ENCODE measurements around the gene RNF6. TPM values are rescaled to one million over a fixed set of nuclear protein-coding genes. Genes with fewer than 3 reads are reported as not detected.

RNF6 gene
- total RNA-seq, 2 experiments from 2014 or later: 25.6 to 30.0 TPM

GRCh38 chr13:26186995-26187394 is 35.1 kb downstream of the RNF6 start:
- CTCF ChIA-PET (ENCODE audit: unreplicated experiment): no interaction called here
- no peaks in the 10 kb centered on the region for H3K9me2 ChIP-seq (ENCODE audit: insufficient read depth, low read length)
- no TSS peak for BruUV-seq (replicated peaks)
- intact Hi-C loops (cut with micrococcal nuclease; ENCODE audit: unreplicated experiment): loop anchor here (2.0 to 10.0 kb wide), 3 partner anchors 68 to 598 kb away; partner anchors contain the start of gene CDK8
- no peaks in the 10 kb centered on the region for H3K79me2 ChIP-seq (ENCODE audit: insufficient read depth, low read depth, low read length)
- no peak for DNase-seq (ENCODE audit: low spot score)
- POLR2A ChIA-PET: interaction anchor here (0.7 kb wide), 1 partner anchor 29 kb away, joined by 3 read pairs; no protein-coding TSS in a partner anchor
- peaks cover 22% of the 10 kb centered on the region for H3K4me1 ChIP-seq (ENCODE audit: insufficient read depth, low read length, poor library complexity, severe bottlenecking)
- H3K9me3 ChIP-seq (ENCODE audit: low read length): no peaks in the 10 kb centered on the region; the same call in 1 of the 2 replicates
- no peaks in the 10 kb centered on the region for H4K20me1 ChIP-seq (ENCODE audit: insufficient read depth, low read length)
- no peak for TF ChIP-seq CTCF (conservative IDR thresholded peaks at IDR 0.05; ENCODE audit: low read length)
- no peak for TF ChIP-seq EZH2phosphoT487 (IDR thresholded peaks at IDR 0.05; ENCODE audit: borderline replicate concordance, low read depth, low read length)
- H3K4me3 ChIP-seq (ENCODE audit: low read depth, low read length, poor library complexity, severe bottlenecking): peak overlapping the region; percentile 46
- H2AFZ ChIP-seq (ENCODE audit: low read length): no peak overlapping the region
- H3K4me2 ChIP-seq (ENCODE audit: low read length): 0 out of 2 replicates have a peak overlapping the region, but pooled peaks have one; percentile 7
- H3K36me3 ChIP-seq (ENCODE audit: insufficient read depth, low read length): no peaks in the 10 kb centered on the region
- H3K27ac ChIP-seq (ENCODE audit: low read depth, low read length, poor library complexity, severe bottlenecking): no peak overlapping the region

GRCh38 chr13:26186118-26186870 is 35.8 kb downstream of the RNF6 start:
- H3K79me2 ChIP-seq (ENCODE audit: insufficient read depth, low read depth, low read length): no peaks in the 10 kb centered on the region
- peak overlapping the region; percentile 86 for H2AFZ ChIP-seq (ENCODE audit: low read length)
- peak; percentile 90 for DNase-seq (ENCODE audit: low spot score)
- no peak for TF ChIP-seq EZH2phosphoT487 (IDR thresholded peaks at IDR 0.05; ENCODE audit: borderline replicate concordance, low read depth, low read length)
- TF ChIP-seq CTCF (conservative IDR thresholded peaks at IDR 0.05; ENCODE audit: low read length): peak; percentile 48
- H3K9me2 ChIP-seq (ENCODE audit: insufficient read depth, low read length): no peaks in the 10 kb centered on the region
- H4K20me1 ChIP-seq (ENCODE audit: insufficient read depth, low read length): no peaks in the 10 kb centered on the region
- BruUV-seq (replicated peaks): TSS peak; percentile 65
- CTCF ChIA-PET (ENCODE audit: unreplicated experiment): interaction anchor here (2.3 kb wide), 1 partner anchor 310 kb away, joined by 20 read pairs; no protein-coding TSS in a partner anchor
- H3K4me2 ChIP-seq (ENCODE audit: low read length): peak overlapping the region; percentile 56
- peaks cover 22% of the 10 kb centered on the region for H3K4me1 ChIP-seq (ENCODE audit: insufficient read depth, low read length, poor library complexity, severe bottlenecking)
- no peaks in the 10 kb centered on the region for H3K36me3 ChIP-seq (ENCODE audit: insufficient read depth, low read length)
- POLR2A ChIA-PET: interaction anchor here (0.8 kb wide), 1 partner anchor 35 kb away, joined by 3 read pairs; no protein-coding TSS in a partner anchor
- H3K9me3 ChIP-seq (ENCODE audit: low read length): no peaks in the 10 kb centered on the region; the same call in 1 of the 2 replicates
- peak overlapping the region; percentile 61 for H3K4me3 ChIP-seq (ENCODE audit: low read depth, low read length, poor library complexity, severe bottlenecking)
- intact Hi-C loops (cut with micrococcal nuclease; ENCODE audit: unreplicated experiment): loop anchor here (2.0 to 10.0 kb wide), 3 partner anchors 69 to 599 kb away; partner anchors contain the start of gene CDK8
- peak overlapping the region; percentile 71 for H3K27ac ChIP-seq (ENCODE audit: low read depth, low read length, poor library complexity, severe bottlenecking)

Data from OCI-LY7 (cell line).